ENCODE measurements around the gene ITFG1. TPM values are rescaled to one million over a fixed set of nuclear protein-coding genes. Genes with fewer than 3 reads are reported as not detected.

ITFG1 gene
- total RNA-seq, 1 experiment from 2014 or later, result 65.5 TPM

- DNase-seq, result no peak
- no TSS peak for BruUV-seq (replicated peaks)
- CTCF ChIA-PET, result no interaction called here
- Mint-ChIP-seq H3K27ac (ENCODE audit: unreplicated experiment) (no peak overlapping the region), H3K4me3 (ENCODE audit: low read depth, unreplicated experiment) (no peak overlapping the region), H3K4me1 (ENCODE audit: low read depth, unreplicated experiment) (no peaks in the 10 kb centered on the region), H3K36me3 (ENCODE audit: insufficient read depth, unreplicated experiment) (peaks cover 4% of the 10 kb centered on the region), H3K9me3 (ENCODE audit: low read depth, unreplicated experiment) (no peaks in the 10 kb centered on the region), H3K27me3 (ENCODE audit: unreplicated experiment) (no peaks in the 10 kb centered on the region)
- intact Hi-C loops (cut with micrococcal nuclease; ENCODE audit: unreplicated experiment), result no loop called here
- TF ChIP-seq, protein P1, sequence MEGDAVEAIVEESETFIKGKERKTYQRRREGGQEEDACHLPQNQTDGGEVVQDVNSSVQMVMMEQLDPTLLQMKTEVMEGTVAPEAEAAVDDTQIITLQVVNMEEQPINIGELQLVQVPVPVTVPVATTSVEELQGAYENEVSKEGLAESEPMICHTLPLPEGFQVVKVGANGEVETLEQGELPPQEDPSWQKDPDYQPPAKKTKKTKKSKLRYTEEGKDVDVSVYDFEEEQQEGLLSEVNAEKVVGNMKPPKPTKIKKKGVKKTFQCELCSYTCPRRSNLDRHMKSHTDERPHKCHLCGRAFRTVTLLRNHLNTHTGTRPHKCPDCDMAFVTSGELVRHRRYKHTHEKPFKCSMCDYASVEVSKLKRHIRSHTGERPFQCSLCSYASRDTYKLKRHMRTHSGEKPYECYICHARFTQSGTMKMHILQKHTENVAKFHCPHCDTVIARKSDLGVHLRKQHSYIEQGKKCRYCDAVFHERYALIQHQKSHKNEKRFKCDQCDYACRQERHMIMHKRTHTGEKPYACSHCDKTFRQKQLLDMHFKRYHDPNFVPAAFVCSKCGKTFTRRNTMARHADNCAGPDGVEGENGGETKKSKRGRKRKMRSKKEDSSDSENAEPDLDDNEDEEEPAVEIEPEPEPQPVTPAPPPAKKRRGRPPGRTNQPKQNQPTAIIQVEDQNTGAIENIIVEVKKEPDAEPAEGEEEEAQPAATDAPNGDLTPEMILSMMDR (IDR thresholded peaks at IDR 0.05; ENCODE audit: unreplicated experiment), result no peak
Measured at GRCh38 chr16:47503936-47504335, 43.1 kb upstream of the ITFG1 start.

DNA sequence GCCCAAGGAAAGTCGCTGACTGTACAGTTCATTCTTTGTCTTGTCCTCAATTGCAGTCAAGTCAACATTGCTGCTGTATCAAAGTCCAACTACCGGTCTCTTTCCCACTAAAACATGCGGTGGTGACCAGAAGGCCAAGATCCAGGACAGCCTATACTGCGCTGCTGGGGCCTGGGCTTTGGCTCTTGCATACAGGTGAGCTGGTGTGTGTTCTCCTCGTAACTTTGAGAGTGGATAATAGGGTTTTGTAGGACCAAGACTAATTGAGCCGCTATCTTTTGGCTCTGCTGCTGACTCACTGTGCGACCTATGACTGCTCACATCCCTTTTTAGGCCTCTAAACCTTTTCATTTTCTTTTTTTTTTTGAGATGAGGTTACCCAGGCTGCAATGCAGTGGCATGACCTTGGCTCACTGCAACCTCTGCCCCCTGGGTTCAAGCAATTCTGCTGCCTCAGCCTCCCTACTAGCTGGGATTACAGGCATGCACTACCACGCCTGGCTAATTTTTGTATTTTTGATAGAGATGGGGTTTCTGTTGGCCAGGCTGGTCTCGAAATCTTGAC lies 38.9 kb upstream of the ITFG1 start:
- Mint-ChIP-seq H3K27ac (ENCODE audit: unreplicated experiment) (no peak overlapping the region), H3K9me3 (ENCODE audit: low read depth, unreplicated experiment) (no peaks in the 10 kb centered on the region), H3K4me1 (ENCODE audit: low read depth, unreplicated experiment) (no peaks in the 10 kb centered on the region), H3K36me3 (ENCODE audit: insufficient read depth, unreplicated experiment) (peaks cover 4% of the 10 kb centered on the region), H3K4me3 (ENCODE audit: low read depth, unreplicated experiment) (no peak overlapping the region), H3K27me3 (ENCODE audit: unreplicated experiment) (no peaks in the 10 kb centered on the region)
- CTCF ChIA-PET, result no interaction called here
- intact Hi-C loops (cut with micrococcal nuclease; ENCODE audit: unreplicated experiment), result no loop called here
- TF ChIP-seq, protein P1 (IDR thresholded peaks at IDR 0.05; ENCODE audit: unreplicated experiment), result no peak
- no TSS peak for BruUV-seq (replicated peaks)
- no peak for DNase-seq

DNA sequence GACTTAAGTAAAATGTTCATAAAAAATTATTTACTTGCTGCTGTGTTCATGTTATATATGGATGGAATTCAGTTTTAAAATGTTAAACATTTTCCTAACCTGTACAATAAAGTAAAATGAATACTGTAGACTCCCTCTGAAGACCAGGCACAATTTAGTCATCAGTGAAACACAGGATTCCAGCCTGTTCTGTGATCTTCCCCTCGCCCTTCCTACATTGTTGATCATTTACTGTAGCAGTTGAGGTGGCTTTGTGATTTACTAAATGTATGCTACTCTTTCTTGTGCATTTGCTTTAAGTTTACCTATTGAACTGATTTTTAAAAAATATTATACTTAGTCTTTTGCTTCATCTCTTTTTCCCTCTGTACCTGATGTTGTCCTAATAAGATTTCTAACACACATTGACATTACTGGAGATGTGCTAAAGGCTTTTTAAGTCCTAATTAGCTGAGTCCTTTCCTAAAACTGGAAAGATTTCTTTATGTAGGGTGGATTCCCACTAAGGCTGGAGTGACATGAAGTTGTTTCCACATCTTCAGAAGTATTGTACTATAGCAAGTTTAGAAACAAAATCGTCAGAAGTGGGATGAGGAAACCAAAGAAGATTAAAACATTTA lies 38.3 kb upstream of the ITFG1 start:
- intact Hi-C loops (cut with micrococcal nuclease; ENCODE audit: unreplicated experiment), result no loop called here
- TF ChIP-seq, protein P1 (IDR thresholded peaks at IDR 0.05; ENCODE audit: unreplicated experiment), result no peak
- no peak overlapping the region for H3K4me3 Mint-ChIP-seq (ENCODE audit: low read depth, unreplicated experiment)
- H3K9me3 Mint-ChIP-seq (ENCODE audit: low read depth, unreplicated experiment), result no peaks in the 10 kb centered on the region
- H3K36me3 Mint-ChIP-seq (ENCODE audit: insufficient read depth, unreplicated experiment), result peaks cover 4% of the 10 kb centered on the region
- DNase-seq, result no peak
- H3K27ac Mint-ChIP-seq (ENCODE audit: unreplicated experiment), result no peak overlapping the region
- CTCF ChIA-PET, result no interaction called here
- H3K4me1 Mint-ChIP-seq (ENCODE audit: low read depth, unreplicated experiment), result no peaks in the 10 kb centered on the region
- no peaks in the 10 kb centered on the region for H3K27me3 Mint-ChIP-seq (ENCODE audit: unreplicated experiment)
- no TSS peak for BruUV-seq (replicated peaks)

- intact Hi-C loops (cut with micrococcal nuclease; ENCODE audit: unreplicated experiment), result no loop called here
- Mint-ChIP-seq H3K27ac (ENCODE audit: unreplicated experiment) (no peak overlapping the region), H3K4me1 (ENCODE audit: low read depth, unreplicated experiment) (no peaks in the 10 kb centered on the region), H3K36me3 (ENCODE audit: insufficient read depth, unreplicated experiment) (no peaks in the 10 kb centered on the region), H3K9me3 (ENCODE audit: low read depth, unreplicated experiment) (no peaks in the 10 kb centered on the region), H3K4me3 (ENCODE audit: low read depth, unreplicated experiment) (no peak overlapping the region), H3K27me3 (ENCODE audit: unreplicated experiment) (no peaks in the 10 kb centered on the region)
- TF ChIP-seq, protein P1 (IDR thresholded peaks at IDR 0.05; ENCODE audit: unreplicated experiment), result no peak
- no peak for DNase-seq
- no TSS peak for BruUV-seq (replicated peaks)
- CTCF ChIA-PET, result no interaction called here
Measured at GRCh38 chr16:47493381-47494337, 32.8 kb upstream of the ITFG1 start.
